ENCODE measurements around the gene FOXP1.

GRCh38 chr3:71265365-71265915 lies 318.1 kb downstream of the FOXP1 start:
- no peak for TF ChIP-seq POLR2A (IDR thresholded peaks at IDR 0.05; ENCODE audit: low read depth, low read length)
- no peak for TF ChIP-seq TAF1 (IDR thresholded peaks at IDR 0.05; ENCODE audit: low read depth, low read length)
- no peak for TF ChIP-seq POLR2AphosphoS5 (IDR thresholded peaks at IDR 0.05; ENCODE audit: low read depth, low read length)
- no peak for TF ChIP-seq POU2F2 (IDR thresholded peaks at IDR 0.05; ENCODE audit: low read depth, low read length)
